Right atrium auricular region (tissue), 2 donors: ENCODE results near the gene PCAT6. TPM values are rescaled to one million over a fixed set of nuclear protein-coding genes. Genes with fewer than 3 reads are reported as not detected.
A peak's percentile ranks its signal among the peaks of the same experiment; 100 is the strongest.

ENCODE experiments used
- DNase-seq: peaks from one replicate; pipeline ENCODE4 v3.0.0-alpha.2; 2019; ENCODE audit warnings: low spot score
- H3K27ac ChIP-seq, 2 donors: fragments of 200-600 bp; sonication (generic); 1 replicate in 1 of 2; 2 replicates in 1 of 2; pipeline ENCODE4 v1.5.1; 2016 to 2019
- H3K27me3 ChIP-seq, 2 donors: fragments of 200-600 bp; sonication (generic); one replicate each; pipeline versions ENCODE4 v1.5.1 to v1.6.0; 2017 to 2019
- H3K36me3 ChIP-seq: fragments of 200-600 bp; sonication (generic); one replicate; pipeline ENCODE4 v1.5.1; 2016
- H3K4me1 ChIP-seq, 2 donors: fragments of 200-600 bp; sonication (generic); one replicate each; pipeline versions ENCODE4 v1.5.1 to v1.6.0; 2017 to 2019
- H3K4me3 ChIP-seq, 2 donors: fragments of 200-600 bp; sonication (generic); 1 replicate in 1 of 2; 2 replicates in 1 of 2; pipeline ENCODE4 v1.5.1; 2017 to 2019; ENCODE audit warnings: mild to moderate bottlenecking in 1 of 2, moderate library complexity in 1 of 2
- H3K9me3 ChIP-seq, 2 donors: fragments of 200-600 bp; sonication (generic); one replicate each; pipeline ENCODE4 v1.5.1; 2019
- total RNA-seq, 2 donors: library from RNA; depleted of rRNA; stranded (reverse); fragments of >200 nt; gene quantifications; one replicate each; pipeline ENCODE4 v1.1.0, GENCODE V29; 2016
- TF ChIP-seq, protein P1 (sequence below), 2 donors: fragments of 200-600 bp; sonication (generic); IDR thresholded peaks; one replicate each; pipeline ENCODE4 v1.5.1; 2019; ENCODE audit warnings: antibody characterized with exemption in 2 of 2

The PCAT6 gene
- total RNA-seq, 2 donors from 2014 or later, result not detected

DNA sequence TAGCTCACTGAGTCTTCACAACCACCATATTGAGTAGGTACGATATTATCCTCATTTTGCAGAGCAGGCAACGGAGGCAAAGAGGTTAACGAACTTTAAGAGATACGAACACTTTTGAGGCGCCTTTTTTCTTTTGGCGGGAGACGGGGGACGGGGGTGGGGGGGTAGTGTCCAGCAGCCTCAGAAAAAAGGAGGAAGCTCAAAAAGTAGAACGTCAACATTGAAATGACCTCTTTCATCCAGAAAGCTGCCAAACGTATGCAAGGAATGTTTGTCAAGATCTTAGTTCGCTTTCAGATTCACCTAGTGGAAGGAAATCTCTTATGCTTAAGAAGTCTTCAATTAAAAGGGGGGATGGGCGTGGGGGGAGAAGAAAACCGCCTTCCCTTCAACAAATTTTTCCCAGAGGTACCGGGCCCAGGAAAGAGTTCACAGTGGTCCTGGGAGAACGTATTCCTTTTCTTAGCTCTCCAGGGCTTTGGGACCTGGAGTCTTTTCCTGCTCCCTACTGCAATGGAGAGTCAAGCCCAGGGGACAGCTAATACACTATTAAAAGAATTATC, 1.1 kb upstream of the PCAT6 start:
- Histone ChIP-seq H3K4me3 (peak overlapping the region; percentile 64 to 81), H3K4me1 (peaks cover 0 to 40% of the 10 kb centered on the region in 2 donors), H3K27ac (peak overlapping the region in 1 of 2 donors; percentile 82)

GRCh38 chr1:202810193-202810614, 550 bp upstream of the PCAT6 start:
- Histone ChIP-seq H3K4me1 (peaks cover 0 to 40% of the 10 kb centered on the region in 2 donors), H3K9me3 (no peaks in the 10 kb centered on the region)
- no peak for DNase-seq

More for the DNA sequence above, 1.1 kb upstream of the PCAT6 start:
- no peak for DNase-seq
- TF ChIP-seq, protein P1, sequence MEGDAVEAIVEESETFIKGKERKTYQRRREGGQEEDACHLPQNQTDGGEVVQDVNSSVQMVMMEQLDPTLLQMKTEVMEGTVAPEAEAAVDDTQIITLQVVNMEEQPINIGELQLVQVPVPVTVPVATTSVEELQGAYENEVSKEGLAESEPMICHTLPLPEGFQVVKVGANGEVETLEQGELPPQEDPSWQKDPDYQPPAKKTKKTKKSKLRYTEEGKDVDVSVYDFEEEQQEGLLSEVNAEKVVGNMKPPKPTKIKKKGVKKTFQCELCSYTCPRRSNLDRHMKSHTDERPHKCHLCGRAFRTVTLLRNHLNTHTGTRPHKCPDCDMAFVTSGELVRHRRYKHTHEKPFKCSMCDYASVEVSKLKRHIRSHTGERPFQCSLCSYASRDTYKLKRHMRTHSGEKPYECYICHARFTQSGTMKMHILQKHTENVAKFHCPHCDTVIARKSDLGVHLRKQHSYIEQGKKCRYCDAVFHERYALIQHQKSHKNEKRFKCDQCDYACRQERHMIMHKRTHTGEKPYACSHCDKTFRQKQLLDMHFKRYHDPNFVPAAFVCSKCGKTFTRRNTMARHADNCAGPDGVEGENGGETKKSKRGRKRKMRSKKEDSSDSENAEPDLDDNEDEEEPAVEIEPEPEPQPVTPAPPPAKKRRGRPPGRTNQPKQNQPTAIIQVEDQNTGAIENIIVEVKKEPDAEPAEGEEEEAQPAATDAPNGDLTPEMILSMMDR (IDR thresholded peaks at IDR 0.05), result no peak
- Histone ChIP-seq H3K27me3 (no peaks in the 10 kb centered on the region), H3K36me3 (no peaks in the 10 kb centered on the region), H3K9me3 (no peaks in the 10 kb centered on the region)

GRCh38 chr1:202811296-202812175, 782 bp downstream of the PCAT6 start:
- TF ChIP-seq, protein P1 (IDR thresholded peaks at IDR 0.05), result no peak
- no peaks in the 10 kb centered on the region for H3K27me3 ChIP-seq
- no peaks in the 10 kb centered on the region for H3K9me3 ChIP-seq
- peak overlapping the region; percentile 64 to 81 for H3K4me3 ChIP-seq
- H3K27ac ChIP-seq, result peak overlapping the region in 1 of 2 donors; percentile 89
- no peaks in the 10 kb centered on the region for H3K36me3 ChIP-seq
- peaks cover 0 to 27% of the 10 kb centered on the region in 2 donors for H3K4me1 ChIP-seq
- DNase-seq, result no peak

More at GRCh38 chr1:202810193-202810614, 550 bp upstream of the PCAT6 start:
- Histone ChIP-seq H3K27ac (peak overlapping the region; percentile 82 to 89), H3K36me3 (no peaks in the 10 kb centered on the region), H3K4me3 (peak overlapping the region; percentile 64 to 81), H3K27me3 (no peaks in the 10 kb centered on the region)
- TF ChIP-seq, protein P1 (IDR thresholded peaks at IDR 0.05), result no peak

DNA sequence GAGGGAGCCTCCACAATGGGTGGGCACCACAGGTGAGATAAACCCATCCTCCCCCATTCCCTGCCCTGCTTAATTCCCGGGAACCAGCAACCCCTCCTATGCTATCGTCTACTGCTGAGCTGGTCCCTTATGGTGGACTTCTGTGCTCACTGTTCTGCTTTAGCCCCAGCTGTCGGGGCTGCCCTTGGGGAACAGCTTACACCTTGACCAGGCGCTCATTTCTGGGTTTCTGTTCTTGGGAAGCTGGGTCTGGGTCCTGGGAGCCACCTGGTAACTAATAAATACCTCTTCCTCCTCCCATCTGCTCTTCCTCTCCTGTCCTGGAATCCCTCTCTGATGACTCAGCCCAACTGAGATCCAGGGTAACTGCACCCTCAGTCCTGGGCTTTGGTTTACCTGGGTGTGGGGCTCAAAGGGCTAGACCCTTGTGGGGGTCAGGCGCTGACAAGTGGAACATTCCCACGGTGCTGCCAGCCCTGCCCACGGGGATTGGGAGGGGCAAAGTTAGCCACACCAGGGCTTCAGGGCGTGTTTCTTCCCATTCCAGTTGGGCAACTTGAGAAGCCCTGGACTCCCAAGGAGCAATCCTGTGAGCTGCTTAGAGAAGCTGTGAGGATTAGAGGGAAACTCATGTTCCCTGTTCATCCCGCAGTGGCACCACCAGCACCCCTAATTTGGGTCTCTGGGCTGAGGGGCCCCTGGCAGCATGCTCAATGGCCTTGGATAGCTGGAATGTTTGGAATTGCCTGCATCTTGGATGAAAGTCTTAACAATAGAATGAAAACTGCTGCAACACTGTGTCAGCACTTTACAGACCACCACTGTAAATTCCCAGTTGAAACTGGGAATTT, 1.6 kb downstream of the PCAT6 start:
- Histone ChIP-seq H3K36me3 (no peaks in the 10 kb centered on the region), H3K27me3 (no peaks in the 10 kb centered on the region), H3K4me3 (no peak overlapping the region), H3K27ac (no peak overlapping the region), H3K4me1 (peaks cover 0 to 23% of the 10 kb centered on the region in 2 donors), H3K9me3 (no peaks in the 10 kb centered on the region)
- DNase-seq, result no peak
- TF ChIP-seq, protein P1 (IDR thresholded peaks at IDR 0.05), result no peak

DNA sequence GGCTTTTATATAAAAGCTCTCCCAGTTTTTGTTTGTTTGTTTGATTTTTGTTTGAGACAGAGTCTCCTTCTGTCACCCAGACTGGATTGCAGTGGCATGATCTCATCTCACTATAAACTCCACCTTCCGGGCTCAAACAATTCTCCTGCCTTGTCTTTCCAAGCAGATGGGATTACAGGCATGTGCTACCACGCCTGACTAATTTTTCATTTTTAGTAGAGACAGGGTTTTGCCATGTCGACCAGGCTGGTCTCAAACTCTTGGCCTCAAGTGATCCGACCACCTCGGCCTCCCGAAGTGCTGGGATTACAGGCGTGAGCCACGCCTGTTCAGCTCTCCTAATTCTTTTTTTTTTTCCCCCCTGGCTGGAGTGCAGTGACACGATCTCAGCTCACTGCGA, 4.4 kb downstream of the PCAT6 start:
- DNase-seq, result no peak
- Histone ChIP-seq H3K27me3 (no peaks in the 10 kb centered on the region), H3K4me3 (no peak overlapping the region), H3K27ac (no peak overlapping the region), H3K9me3 (no peaks in the 10 kb centered on the region), H3K36me3 (no peaks in the 10 kb centered on the region), H3K4me1 (peaks cover 0 to 12% of the 10 kb centered on the region in 2 donors)
- TF ChIP-seq, protein P1 (IDR thresholded peaks at IDR 0.05), result no peak
